Gastrocnemius medialis (tissue), 4 donors: ENCODE data around the gene FALEC. TPM values are rescaled to one million over a fixed set of nuclear protein-coding genes. Genes with fewer than 3 reads are reported as not detected.
A peak's percentile ranks its signal among the peaks of the same experiment; 100 is the strongest.

Experiments used
- ATAC-seq, 2 donors: fragments of 150-250 bp; one replicate each; pipeline ENCODE4 v1.9.1; 2016
- DNase-seq, 2 donors: peaks; one replicate each; pipeline ENCODE4 v3.0.0-alpha.2; 2019
- H3K27ac ChIP-seq, 4 donors: fragments of 200-600 bp; sonication (generic); 1 replicate in 1 of 4; 2 replicates in 3 of 4; pipeline ENCODE4 v1.5.1; 2016 to 2018; ENCODE audit warnings: mild to moderate bottlenecking in 2 of 4, moderate library complexity in 1 of 4
- H3K27me3 ChIP-seq, 3 donors: fragments of 200-600 bp; sonication (generic) in 2 of 3; 1 replicate in 1 of 3; 2 replicates in 2 of 3; pipeline versions ENCODE4 v1.5.1 to v1.6.0; 2016 to 2019; ENCODE audit warnings: mild to moderate bottlenecking in 1 of 3, moderate library complexity in 1 of 3
- H3K36me3 ChIP-seq, 2 donors: fragments of 200-600 bp; sonication (generic) in 1 of 2; one replicate each; pipeline ENCODE4 v1.5.1; 2017 to 2018
- H3K4me1 ChIP-seq, 2 donors: fragments of 200-600 bp; sonication (generic) in 1 of 2; one replicate each; pipeline ENCODE4 v1.5.1; 2016 to 2017; ENCODE audit warnings: mild to moderate bottlenecking in 2 of 2
- H3K4me3 ChIP-seq, 4 donors: fragments of 200-600 bp; sonication (generic) in 3 of 4; 1 replicate in 1 of 4; 2 replicates in 3 of 4; pipeline ENCODE4 v1.5.1; 2016 to 2019; ENCODE audit warnings: mild to moderate bottlenecking in 2 of 4
- H3K9me3 ChIP-seq, 3 donors: fragments of 200-600 bp; sonication (generic) in 2 of 3; 1 replicate in 1 of 3; 2 replicates in 2 of 3; pipeline ENCODE4 v1.5.1; 2016 to 2019
- CTCF ChIP-seq, 5 experiments: fragments of 450-650 bp in 3 of 5; fragments of 200-600 bp in 2 of 5; sonication (generic) in 2 of 5; IDR thresholded peaks in 4 of 5; conservative IDR thresholded peaks in 1 of 5; 1 replicate in 4 of 5; 2 replicates in 1 of 5; pipeline ENCODE4 v1.5.1; 2016 to 2019; ENCODE audit warnings: antibody characterized with exemption in 5 of 5, mild to moderate bottlenecking in 3 of 5, moderate library complexity in 3 of 5
- POLR2A ChIP-seq, 2 donors: fragments of 450-650 bp; IDR thresholded peaks; one replicate each; pipeline ENCODE4 v1.6.1; 2017; ENCODE audit warnings: antibody characterized with exemption in 2 of 2, mild to moderate bottlenecking in 2 of 2, moderate library complexity in 2 of 2
- in situ Hi-C, 4 donors: fragments of 200-750 bp; cut with MboI; loops; one replicate each; pipeline versions ENCODE4 v1.15.0 to v1.8.0; 2017; ENCODE audit warnings: low sequenced_read_pairs in 4 of 4
- intact Hi-C: fragments of 100-400 bp; cut with DNase I; formaldehyde crosslinking; loops from one replicate; pipeline ENCODE4 v1.15.1; 2023; ENCODE audit warnings: low total_unique reads
- total RNA-seq, 4 donors: library from RNA; depleted of rRNA; stranded (reverse); fragments of >200 nt; gene quantifications; one replicate each; pipeline versions ENCODE4 v1.1.0 to v1.2.3, GENCODE V29; 2016

FALEC gene
- total RNA-seq, 4 donors from 2014 or later, result not detected

DNA sequence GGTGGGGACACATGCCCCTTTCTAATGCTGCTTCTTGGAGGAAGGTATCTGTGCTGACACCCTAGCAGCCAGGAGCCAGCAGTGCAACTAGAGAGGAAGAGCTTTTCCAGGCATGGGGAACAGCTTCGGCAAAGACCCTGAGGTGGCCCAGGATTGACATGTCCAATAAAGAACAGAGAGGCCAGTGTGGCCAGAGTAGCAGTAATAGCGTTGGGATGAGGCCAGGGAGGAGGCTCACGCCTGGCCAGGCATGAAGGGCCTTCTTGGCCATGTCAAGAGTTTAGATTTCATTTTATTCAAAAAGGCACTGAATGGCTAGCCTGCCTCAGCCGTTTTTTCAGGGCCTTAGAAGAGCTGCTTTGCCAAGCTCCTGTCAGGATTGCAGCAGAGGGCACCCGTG is 17.3 kb downstream of the FALEC start:
- in situ Hi-C loops (loop anchor here (5.0 to 10.0 kb wide), 2 partner anchors 68 to 71 kb away; no protein-coding TSS in a partner anchor), intact Hi-C loops (loop anchor here (1.0 kb wide), 1 partner anchor 69 kb away; no protein-coding TSS in a partner anchor)
- Histone ChIP-seq H3K4me3 (no peak overlapping the region), H3K4me1 (peaks cover 18 to 25% of the 10 kb centered on the region in 2 donors), H3K27ac (peak overlapping the region; percentile 62 to 81 (median 75)), H3K27me3 (no peaks in the 10 kb centered on the region), H3K9me3 (no peaks in the 10 kb centered on the region), H3K36me3 (no peaks in the 10 kb centered on the region)
- ATAC-seq, result no peak
- TF ChIP-seq CTCF (IDR thresholded peaks at IDR 0.05 in 4 of 5, conservative IDR thresholded peaks at IDR 0.05 in 1 of 5) (peak in 1 of 5 experiments; percentile 10), POLR2A (IDR thresholded peaks at IDR 0.05) (no peak)
- DNase-seq, result no peak

DNA sequence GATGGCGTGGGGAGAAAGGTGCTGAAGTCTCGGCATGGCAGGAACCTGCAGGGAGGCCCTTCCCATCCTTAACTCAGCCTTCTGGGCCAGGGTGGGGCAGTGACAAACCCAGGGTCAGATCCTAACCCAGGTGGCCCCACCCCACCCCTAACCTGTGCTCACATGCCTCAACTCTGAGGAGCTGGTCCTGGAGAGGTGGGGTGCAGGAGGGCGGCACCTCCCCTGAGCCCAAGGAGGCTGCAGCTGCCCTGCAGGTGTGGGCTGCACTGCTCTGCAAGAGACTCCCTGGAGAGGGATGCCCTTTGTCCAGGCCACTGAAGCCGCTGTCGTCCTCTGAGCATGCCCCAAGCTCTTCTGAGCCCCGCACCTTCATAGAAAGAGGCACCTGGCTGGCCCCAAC is 18.4 kb downstream of the FALEC start:
- DNase-seq (no peak), ATAC-seq (no peak)
- in situ Hi-C loops, result loop anchor here (5.0 to 10.0 kb wide), 2 partner anchors 69 to 72 kb away; no protein-coding TSS in a partner anchor
- H3K27ac ChIP-seq, result peak overlapping the region; percentile 85 to 90 (median 86)
- intact Hi-C loops, result loop anchor here (2.0 kb wide), 1 partner anchor 27 kb away; no protein-coding TSS in a partner anchor
- H3K9me3 ChIP-seq, result no peaks in the 10 kb centered on the region
- H3K4me1 ChIP-seq, result peaks cover 17 to 25% of the 10 kb centered on the region in 2 donors
- no peak overlapping the region for H3K4me3 ChIP-seq
- H3K36me3 ChIP-seq, result no peaks in the 10 kb centered on the region
- H3K27me3 ChIP-seq, result no peaks in the 10 kb centered on the region
- TF ChIP-seq POLR2A (IDR thresholded peaks at IDR 0.05) (no peak), CTCF (IDR thresholded peaks at IDR 0.05 in 4 of 5, conservative IDR thresholded peaks at IDR 0.05 in 1 of 5) (no peak)

DNA sequence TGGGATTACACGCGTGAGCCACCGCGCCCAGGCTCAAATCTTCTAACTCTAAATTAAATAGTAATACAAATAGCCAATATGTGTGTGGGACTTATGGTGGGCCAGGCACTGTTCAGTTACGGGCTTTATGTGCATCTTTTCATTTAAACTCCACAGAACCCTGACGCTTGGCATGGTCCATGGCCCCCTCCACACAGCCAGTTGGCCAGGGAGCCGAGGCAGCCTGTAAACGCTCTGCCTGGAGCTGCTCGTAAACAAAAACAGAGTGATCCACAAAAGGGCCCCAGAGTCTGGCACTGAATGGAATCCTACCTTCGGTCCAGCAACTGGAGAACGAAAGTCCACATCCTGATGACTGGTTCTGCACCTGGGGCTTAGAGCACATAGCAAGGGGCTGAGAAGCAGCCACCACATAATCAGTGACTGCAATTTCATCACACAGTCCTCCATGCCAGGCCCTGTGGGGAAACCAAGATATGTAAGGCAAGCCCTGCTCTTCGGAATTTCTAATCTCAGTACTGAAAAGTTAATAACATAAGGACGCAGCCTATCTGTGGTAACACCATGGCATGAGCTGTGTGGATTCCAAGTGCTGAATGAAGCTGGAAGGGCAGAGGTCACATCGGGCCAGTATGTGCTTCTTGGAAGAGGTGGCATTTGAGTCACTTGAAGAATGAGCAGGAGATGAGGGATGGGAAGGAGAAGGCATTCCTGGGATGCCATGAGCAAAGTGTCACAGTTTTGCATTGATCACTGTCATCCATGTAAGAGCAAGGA is 20.1 kb downstream of the FALEC start:
- H3K4me3 ChIP-seq, result no peak overlapping the region
- in situ Hi-C loops, result loop anchor here in 2 of 4 donors (10.0 kb wide), 1 partner anchor 71 kb away; no protein-coding TSS in a partner anchor
- H3K27ac ChIP-seq, result peak overlapping the region; percentile 85 to 90 (median 86)
- intact Hi-C loops, result loop anchor here (1.0 to 2.0 kb wide), 2 partner anchors 25 to 58 kb away; no protein-coding TSS in a partner anchor
- H3K27me3 ChIP-seq, result no peaks in the 10 kb centered on the region
- DNase-seq (peak; percentile 59 to 69), ATAC-seq (peak; percentile 49 to 72)
- H3K4me1 ChIP-seq, result peaks cover 14 to 25% of the 10 kb centered on the region in 2 donors
- H3K9me3 ChIP-seq, result no peaks in the 10 kb centered on the region
- no peak for TF ChIP-seq CTCF (IDR thresholded peaks at IDR 0.05 in 4 of 5, conservative IDR thresholded peaks at IDR 0.05 in 1 of 5)
- TF ChIP-seq POLR2A (IDR thresholded peaks at IDR 0.05), result no peak
- no peaks in the 10 kb centered on the region for H3K36me3 ChIP-seq

GRCh38 chr1:150536836-150537731 is 21.5 kb downstream of the FALEC start:
- no peak for TF ChIP-seq CTCF (IDR thresholded peaks at IDR 0.05 in 4 of 5, conservative IDR thresholded peaks at IDR 0.05 in 1 of 5)
- TF ChIP-seq POLR2A (IDR thresholded peaks at IDR 0.05), result no peak
- Histone ChIP-seq H3K9me3 (no peaks in the 10 kb centered on the region), H3K27ac (peak overlapping the region in 1 of 4 donors; percentile 90), H3K4me1 (peaks cover 14 to 24% of the 10 kb centered on the region in 2 donors), H3K27me3 (no peaks in the 10 kb centered on the region), H3K36me3 (no peaks in the 10 kb centered on the region), H3K4me3 (no peak overlapping the region)
- DNase-seq, result no peak
- no peak for ATAC-seq
- intact Hi-C loops, result no loop called here
- in situ Hi-C loops, result loop anchor here in 2 of 4 donors (10.0 kb wide), 1 partner anchor 72 kb away; no protein-coding TSS in a partner anchor
